Amniotic epithelial cell (primary cell): ENCODE data around the gene ZDHHC20.

Experiments used
- DNase-seq: peaks from one replicate; pipeline ENCODE4 v3.0.0-alpha.2; 2010; ENCODE audit warnings: low read depth

Gene ZDHHC20

GRCh38 chr13:21326155-21327031, 132.7 kb downstream of the ZDHHC20 start:
- peak; percentile 56 for DNase-seq

DNA sequence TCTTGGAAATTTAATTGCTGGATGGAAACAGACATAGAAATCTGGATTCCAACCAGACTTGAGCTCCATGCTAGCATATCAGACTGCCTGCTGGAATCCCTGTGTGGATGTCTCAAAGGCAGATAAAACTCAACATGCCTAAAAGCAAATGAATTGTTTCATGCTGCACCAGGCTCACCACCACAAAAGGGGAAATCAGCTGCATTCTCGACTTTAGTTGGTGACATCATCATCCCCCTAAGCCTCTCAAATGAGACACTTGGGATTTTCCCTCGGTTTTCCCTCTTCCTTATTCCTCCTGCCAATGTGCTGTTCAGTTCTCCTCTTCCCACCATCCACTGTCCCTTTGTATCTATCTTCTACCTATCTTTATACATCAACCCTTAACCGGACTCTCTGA, 134.3 kb downstream of the ZDHHC20 start:
- DNase-seq = no peak

- no peak for DNase-seq
Measured at GRCh38 chr13:21322988-21323387, 136.1 kb downstream of the ZDHHC20 start.
